Iris pigment epithelial cell (primary cell): ENCODE results near the gene CSRP1.

Experiments used
- DNase-seq: peaks from one replicate; pipeline ENCODE4 v3.0.0-alpha.2; 2011; ENCODE audit warnings: low read depth

CSRP1 gene

DNA sequence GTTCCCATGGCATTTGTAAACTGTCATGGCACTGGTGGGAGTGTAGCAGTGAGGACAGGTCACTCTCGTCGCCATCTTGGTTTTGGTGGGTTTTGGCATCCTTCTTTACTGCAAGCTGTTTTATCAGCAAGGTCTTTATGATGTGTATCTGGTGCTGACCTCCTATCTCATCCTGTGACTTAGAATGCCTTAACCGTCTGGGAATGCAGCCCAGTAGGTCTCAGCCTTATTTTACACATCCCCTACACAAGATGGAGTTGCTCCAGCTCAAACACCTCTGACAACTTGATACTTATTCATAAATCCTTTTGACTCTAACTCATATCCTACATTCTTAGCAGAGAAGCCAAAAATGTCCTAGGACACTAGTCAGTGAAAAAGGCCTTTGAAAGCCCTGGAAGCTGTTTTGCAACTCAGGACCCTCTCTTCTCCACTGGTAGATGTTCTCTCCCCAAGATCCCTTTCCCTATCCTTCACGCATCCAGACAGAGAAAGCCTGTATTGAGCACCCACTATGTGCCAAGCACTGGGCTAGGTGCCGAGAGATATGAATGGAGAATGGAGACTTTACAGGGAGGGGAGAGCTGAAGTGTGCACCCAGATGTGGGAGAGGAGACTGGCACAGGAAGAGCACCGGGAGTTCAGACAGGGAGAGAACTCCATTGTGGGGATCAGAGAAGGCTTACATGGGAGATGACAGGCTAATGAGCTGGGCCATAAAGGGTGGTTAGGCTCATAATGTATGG lies 6.7 kb upstream of the CSRP1 start:
- DNase-seq: no peak

DNA sequence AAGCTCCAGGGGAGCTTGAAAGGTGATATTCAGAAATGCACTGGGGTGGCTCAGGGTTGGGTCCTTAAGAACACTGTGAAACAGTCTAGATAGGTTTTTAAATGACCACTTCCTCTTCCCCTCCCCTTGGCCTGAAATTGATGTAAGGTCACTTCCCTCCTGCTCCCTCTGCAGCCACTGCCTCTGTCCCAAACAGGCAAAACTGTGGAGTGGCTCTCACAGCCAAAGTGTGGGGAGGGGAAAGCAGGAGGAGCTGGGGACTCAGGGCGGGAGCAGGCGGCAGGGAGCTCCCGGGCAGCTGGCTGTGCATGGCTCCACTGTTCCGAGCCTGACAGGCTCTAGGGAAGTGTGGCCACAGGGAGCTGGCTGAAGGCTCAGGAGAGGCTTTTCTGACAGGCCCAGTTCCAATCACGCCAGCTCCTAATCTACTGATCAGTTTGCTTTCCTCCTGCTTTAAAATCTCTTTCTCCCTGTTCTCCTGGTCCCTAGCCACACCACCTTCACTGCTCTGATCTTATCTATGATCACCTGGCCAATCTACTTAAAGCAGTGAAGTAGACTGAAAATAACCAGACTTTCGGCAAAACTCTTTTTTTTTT lies 5.1 kb upstream of the CSRP1 start:
- no peak for DNase-seq

- DNase-seq: no peak
Measured at GRCh38 chr1:201511396-201511940, 4.5 kb upstream of the CSRP1 start.

DNA sequence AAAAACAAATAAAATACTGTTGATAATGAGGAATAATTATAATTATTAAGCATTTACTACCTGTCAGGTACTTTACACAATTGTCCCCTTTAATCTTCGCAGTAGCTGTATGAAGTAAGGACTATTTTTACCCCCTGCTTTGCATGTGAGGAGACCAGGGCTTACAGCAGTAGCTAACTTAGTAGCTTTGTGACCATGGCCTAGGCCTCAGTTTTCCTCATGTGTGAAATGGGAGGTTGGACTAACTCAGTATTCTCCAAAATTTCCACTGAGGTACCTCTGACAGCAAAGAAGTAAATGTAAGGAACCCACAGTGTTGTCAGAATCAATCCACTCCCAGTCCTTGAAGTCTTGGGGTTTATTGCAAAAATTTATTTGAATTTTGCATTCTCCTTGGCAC lies 3.8 kb upstream of the CSRP1 start:
- DNase-seq: no peak

GRCh38 chr1:201509601-201510374 lies 2.9 kb upstream of the CSRP1 start:
- no peak for DNase-seq

GRCh38 chr1:201508809-201509208 lies 1.9 kb upstream of the CSRP1 start:
- peak; percentile 79 for DNase-seq

GRCh38 chr1:201507360-201507675 lies 395 bp upstream of the CSRP1 start:
- no peak for DNase-seq

GRCh38 chr1:201506092-201506491 lies 831 bp downstream of the CSRP1 start:
- no peak for DNase-seq

- DNase-seq: peak; percentile 66
Measured at GRCh38 chr1:201505503-201505890, 1.4 kb downstream of the CSRP1 start.

DNA sequence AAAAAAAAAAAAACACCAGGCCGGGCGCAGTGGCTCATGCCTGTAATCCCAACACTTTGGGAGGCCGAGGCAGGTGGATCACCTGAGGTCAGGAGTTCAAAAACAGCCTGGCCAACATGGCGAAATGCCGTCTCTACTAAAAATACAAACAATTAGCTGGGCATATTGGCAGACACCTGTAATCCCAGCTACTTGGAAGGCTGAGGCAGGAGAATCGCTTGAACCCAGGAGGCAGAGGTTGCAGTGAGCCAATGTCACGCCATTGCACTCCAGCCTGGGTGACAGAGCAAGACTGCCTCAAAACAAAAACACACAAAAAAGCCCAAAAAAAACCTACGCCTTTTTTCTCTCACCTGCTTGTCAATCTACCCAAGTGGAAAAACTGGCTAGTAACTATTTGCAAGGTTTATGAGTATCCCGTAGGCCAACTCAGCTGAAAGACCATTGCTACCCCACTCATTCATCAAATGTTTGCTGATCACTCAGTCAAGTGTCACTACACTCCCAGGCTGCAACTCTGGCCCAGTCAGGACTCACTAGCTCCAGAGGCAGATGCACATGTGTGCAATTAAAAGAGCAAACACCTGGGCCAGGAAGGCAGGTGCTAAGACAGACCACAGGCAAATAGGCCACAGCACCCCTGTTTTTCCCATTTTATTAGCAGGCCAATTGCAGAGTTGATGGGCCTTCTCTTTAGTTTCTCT lies 2.0 kb downstream of the CSRP1 start:
- no peak for DNase-seq

DNA sequence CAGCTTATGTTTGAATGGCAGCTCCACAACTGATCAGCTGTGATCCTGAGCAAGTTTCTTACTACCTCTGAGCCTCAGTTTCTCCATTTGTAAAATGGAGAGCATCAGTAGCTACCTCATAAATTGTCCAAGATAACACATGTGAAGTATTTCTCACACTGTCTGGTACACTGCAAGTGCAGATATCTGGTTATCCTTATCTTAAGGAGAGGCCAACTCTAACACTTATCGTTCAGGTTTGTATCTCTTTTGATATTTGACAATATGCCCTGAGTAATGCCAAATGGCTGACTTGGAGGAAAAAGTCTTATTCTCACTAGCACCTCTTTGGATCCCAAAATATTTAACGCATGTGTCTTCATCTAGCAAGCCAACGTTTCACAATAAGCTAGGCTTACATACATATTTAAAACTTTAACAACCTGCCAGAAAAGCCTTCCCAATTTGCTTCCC lies 2.7 kb downstream of the CSRP1 start:
- DNase-seq: no peak

DNA sequence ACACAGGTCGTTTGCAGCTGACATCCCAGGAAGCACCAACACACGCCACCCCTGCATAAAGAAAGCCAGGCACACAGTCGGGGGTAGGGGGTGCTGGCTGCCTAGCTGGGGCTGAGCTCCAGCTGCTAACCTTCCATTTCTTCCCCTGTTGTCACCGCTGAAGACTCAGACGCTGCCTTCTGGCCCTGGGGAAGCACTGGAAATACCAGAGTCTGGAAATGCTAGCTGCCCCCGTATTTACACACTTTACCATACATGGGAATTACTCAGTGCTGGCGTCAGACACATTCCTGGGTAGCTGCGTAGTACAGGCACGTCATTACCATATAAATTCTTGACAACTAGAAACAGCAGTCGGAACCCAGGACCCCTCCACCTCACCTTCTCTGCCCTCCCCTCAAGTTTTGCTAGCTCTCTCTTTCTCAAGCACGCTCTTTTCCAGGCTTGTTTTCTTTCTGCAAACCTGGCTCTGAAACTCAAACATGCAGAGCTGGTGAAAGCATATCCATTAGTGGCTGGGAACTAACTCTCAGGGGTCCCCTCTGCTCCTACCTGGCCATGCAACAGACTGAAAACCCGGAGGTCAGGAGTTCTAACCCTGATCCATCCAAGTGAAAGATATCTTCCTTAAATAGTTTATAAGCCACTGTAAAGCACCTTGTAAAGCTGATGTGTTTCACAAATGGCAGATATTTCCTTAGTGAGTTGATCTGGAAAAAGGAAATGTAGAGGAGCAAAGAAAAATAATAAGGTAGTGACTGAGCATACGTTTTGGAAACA lies 3.3 kb downstream of the CSRP1 start:
- peak; percentile 99 for DNase-seq

GRCh38 chr1:201502511-201502857 lies 4.4 kb downstream of the CSRP1 start:
- no peak for DNase-seq

DNA sequence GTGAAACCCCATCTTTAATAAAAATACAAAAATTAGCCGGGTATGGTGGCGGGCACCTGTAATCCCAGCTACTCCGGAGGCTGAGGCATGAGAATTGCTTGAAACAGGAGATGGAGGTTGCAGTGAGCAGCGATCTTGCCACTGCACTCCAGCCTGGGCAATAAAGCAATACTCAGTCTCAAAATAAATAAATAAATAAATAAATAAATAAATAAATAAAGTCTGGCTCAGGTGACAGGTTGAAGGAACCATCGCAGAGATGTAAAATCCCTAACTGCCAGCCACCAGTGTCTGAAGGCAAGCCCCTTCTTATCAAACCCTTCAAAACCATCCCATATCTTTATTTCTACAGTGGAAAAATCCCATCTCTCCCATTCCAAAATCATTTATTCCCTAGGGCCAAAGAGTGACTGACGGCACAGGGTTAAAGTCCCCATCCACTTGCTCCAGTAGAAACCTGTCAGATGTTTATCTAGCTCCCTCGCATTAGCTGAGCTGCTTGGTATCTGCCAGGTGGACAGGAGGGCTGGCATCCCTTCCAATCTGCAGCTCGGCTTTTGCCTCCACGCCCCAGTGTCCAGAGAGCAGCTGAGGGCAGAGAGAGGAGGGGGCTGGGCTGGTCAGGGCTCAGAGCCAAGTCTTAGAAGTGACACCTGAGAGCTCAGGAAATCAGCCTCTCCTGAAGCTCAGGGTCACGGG lies 5.0 kb downstream of the CSRP1 start:
- no peak for DNase-seq

GRCh38 chr1:201501144-201501543 lies 5.8 kb downstream of the CSRP1 start:
- DNase-seq: peak; percentile 82

DNA sequence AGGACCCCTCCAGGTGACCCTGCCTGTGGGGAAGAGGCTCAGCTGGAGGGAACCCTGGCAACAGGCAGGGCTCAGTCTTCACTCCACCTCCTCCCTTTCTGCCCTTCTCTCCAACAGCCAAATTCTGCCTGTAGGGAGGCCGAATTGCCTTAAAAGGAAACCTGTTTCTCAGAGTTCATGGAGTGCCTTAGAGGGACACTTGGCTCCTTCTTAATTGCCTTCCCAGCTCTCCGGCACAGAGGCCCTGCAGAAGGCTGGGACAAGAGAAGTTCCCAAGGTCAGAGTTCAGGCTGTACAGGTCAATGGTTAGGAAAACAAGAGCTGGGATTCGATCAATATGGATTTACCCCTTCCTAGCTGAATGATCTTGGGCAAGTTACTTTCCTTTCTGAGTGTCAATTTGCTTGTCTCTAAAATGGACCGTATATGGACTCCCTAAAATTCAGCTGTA lies 6.2 kb downstream of the CSRP1 start:
- no peak for DNase-seq

DNA sequence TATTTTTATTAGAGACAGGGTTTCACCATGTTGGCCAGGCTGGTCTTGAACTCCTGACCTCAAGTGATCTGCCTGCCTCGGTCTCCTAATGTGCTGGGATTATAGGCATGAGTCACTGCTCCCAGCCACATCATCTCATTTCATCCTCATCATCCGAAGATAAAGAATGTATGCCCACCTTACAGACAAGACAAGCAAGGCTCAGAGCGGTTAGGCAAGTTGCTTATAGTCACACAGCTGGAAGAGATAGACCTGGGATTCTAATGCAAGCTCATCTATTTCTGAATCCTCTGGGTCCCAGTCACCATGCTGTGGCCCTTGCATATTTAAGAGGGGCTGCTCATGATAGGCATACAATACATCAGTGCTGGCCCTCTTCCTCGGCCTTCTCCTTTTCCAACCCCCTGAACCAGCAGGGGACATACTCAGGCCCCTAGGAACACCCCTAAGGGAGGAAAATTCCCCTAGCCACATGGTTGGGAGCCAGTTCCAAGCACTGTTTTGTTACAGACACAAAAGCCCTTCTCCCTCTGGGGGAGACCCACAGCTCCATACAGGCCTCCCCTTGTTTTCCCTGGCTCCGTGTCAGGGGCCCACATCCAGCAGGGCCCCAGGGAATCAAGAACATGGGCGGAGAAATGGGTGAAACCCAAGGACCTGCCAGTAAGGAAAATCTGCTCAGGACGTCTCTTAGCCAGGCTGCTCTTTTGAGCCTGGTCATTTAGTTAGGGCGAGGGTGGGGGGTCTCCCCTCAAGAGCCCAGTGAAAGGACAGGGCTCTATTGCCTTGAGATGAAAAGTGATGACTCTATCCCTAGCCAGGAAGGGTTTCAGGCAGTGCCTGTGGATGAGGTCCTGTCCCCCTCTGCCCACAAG lies 6.9 kb downstream of the CSRP1 start:
- peak; percentile 46 for DNase-seq

DNA sequence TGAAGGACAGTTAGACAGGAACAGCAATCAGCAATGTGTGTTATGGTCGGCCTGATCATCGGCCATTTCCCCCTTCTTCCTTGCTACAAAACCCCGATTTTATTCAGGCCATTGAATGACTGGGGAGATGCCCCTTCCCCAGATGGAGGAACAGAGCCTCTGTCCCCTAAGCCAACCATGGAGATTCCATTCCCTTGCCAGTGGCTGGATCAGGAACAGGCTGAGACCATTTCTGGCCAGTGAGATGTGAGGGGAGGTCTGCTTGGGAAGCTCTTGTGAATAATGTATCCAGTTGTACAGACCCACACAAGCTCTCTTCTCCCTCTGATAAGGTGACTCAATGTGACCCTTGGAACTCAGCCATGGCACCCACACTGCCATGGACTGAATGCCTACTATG lies 7.7 kb downstream of the CSRP1 start:
- no peak for DNase-seq

GRCh38 chr1:201498621-201499020 lies 8.3 kb downstream of the CSRP1 start:
- no peak for DNase-seq

- no peak for DNase-seq
Measured at GRCh38 chr1:201497935-201498509, 8.9 kb downstream of the CSRP1 start.
